Nephron (organoid): ENCODE data around the gene SLC24A4.

Source experiments
- H3K27ac Mint-ChIP-seq, 3 experiments: 2 replicates each; pipeline ENCODE4 v1.8.0; 2020; ENCODE audit warnings: mixed read lengths in 3 of 3, mild to moderate bottlenecking in 2 of 3, moderate library complexity in 1 of 3
- H3K27me3 Mint-ChIP-seq: 2 replicates; pipeline ENCODE4 v1.8.0; 2021; ENCODE audit warnings: low read depth, mild to moderate bottlenecking, moderate library complexity, mixed read lengths
- H3K36me3 Mint-ChIP-seq: 2 replicates; pipeline ENCODE4 v1.8.0; 2020; ENCODE audit warnings: low read depth, mixed read lengths
- H3K4me1 Mint-ChIP-seq: 2 replicates; pipeline ENCODE4 v1.8.0; 2020; ENCODE audit warnings: mixed read lengths
- H3K4me3 Mint-ChIP-seq, 3 experiments: 2 replicates each; pipeline ENCODE4 v1.8.0; 2020; ENCODE audit warnings: mild to moderate bottlenecking in 3 of 3, mixed read lengths in 3 of 3, moderate library complexity in 2 of 3
- H3K9me3 Mint-ChIP-seq: 2 replicates; pipeline ENCODE4 v1.8.0; 2020; ENCODE audit warnings: mixed read lengths
- TF ChIP-seq, protein P1 (sequence below), 3 experiments: fragments of 200-600 bp; sonication (generic); IDR thresholded peaks; one replicate each; pipeline ENCODE4 v1.5.0; 2021; ENCODE audit warnings: antibody characterized with exemption in 3 of 3; ENCODE audit not compliant: unreplicated experiment in 3 of 3

SLC24A4 gene

DNA sequence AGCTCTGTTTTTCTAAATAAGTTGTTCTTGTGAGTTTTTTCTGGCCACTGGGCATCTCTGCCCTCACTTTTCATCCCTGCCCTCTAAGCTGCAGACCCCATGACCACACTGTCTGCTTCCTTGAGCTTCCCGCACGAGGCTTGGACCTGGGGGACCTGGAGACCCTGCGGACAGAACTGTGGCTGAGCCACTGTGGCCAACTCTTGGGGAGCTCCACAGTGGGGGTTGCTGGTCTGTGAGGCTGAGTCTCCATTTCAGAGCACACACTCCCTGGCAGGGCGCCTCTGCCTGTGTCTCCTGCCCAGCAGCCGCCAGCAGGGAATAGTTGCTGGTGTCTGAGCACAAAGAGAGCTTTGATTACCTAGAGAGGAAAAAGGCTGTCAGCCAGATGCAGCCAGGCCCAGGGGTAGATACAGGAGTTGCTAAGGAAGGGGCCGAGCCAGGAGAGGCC lies 177.6 kb downstream of the SLC24A4 start:
- Mint-ChIP-seq H3K9me3 (no peaks in the 10 kb centered on the region), H3K4me1 (peaks cover 24% of the 10 kb centered on the region), H3K36me3 (no peaks in the 10 kb centered on the region), H3K27me3 (peaks cover 7% of the 10 kb centered on the region), H3K27ac (peak overlapping the region in 2 of 3 experiments; percentile 4 to 41), H3K4me3 (no peak overlapping the region)
- TF ChIP-seq, protein P1, sequence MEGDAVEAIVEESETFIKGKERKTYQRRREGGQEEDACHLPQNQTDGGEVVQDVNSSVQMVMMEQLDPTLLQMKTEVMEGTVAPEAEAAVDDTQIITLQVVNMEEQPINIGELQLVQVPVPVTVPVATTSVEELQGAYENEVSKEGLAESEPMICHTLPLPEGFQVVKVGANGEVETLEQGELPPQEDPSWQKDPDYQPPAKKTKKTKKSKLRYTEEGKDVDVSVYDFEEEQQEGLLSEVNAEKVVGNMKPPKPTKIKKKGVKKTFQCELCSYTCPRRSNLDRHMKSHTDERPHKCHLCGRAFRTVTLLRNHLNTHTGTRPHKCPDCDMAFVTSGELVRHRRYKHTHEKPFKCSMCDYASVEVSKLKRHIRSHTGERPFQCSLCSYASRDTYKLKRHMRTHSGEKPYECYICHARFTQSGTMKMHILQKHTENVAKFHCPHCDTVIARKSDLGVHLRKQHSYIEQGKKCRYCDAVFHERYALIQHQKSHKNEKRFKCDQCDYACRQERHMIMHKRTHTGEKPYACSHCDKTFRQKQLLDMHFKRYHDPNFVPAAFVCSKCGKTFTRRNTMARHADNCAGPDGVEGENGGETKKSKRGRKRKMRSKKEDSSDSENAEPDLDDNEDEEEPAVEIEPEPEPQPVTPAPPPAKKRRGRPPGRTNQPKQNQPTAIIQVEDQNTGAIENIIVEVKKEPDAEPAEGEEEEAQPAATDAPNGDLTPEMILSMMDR (IDR thresholded peaks at IDR 0.05; ENCODE audit: unreplicated experiment in 3 of 3): no peak

DNA sequence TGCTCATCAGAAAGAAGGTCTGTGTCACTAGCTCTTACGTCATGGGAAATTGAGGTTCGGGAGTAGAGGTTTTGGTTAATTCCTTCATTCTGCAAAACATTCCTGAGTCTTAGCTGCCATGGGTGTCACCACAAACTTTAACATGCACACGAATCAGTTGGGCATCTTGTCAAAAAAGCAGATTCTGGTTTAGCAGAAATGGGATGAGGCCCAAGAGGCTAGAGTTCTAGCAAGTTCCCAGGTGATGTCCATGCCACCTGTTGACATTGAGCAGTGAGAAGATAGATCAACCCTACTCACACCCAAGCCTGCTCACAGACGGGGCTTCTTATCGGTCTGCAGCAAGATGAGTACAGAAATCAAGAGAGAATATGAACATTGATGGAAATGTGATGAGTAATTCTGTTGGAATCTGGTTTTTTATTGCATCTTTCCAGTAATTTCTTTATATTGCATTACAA lies 179.0 kb downstream of the SLC24A4 start:
- Mint-ChIP-seq H3K36me3 (no peaks in the 10 kb centered on the region), H3K4me3 (no peak overlapping the region), H3K27me3 (peaks cover 9% of the 10 kb centered on the region), H3K9me3 (no peaks in the 10 kb centered on the region), H3K4me1 (peaks cover 24% of the 10 kb centered on the region), H3K27ac (no peak overlapping the region)
- TF ChIP-seq, protein P1 (IDR thresholded peaks at IDR 0.05; ENCODE audit: unreplicated experiment in 3 of 3): no peak

DNA sequence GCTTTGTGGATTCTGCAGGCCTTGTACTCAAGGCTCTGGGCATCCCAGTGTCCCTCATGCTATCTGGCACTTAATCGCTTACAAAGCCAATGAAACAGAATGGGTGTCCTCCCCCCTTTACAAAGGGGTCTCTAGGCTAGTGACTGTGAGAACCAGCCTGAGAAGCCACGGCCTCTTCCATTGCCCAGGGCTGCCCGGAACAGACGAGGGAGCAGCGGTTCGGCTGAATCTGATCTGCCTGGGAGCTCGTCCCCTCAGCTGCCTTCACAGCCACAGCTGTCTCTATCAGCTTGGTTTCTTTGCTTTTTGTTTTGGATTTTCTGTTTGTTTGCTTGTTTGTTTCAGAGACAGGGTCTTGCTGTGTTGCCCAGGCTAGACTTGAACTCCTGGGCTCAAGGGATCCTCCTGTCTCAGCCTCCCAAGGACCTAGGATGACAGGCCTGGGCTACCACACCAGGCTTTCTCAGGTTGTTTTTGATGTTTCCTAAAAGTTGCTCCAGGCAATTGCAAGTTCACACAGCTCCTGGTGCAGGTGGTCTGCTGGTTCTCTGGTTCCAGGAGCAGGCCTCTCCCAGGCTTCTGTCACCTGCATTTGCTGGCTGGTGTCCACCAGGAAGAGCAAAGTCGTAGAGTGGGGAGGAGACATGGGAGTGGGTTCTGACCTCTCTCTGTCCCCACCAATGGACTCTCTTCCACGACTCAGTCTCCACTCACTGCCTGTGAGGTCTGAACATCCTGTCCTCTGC lies 179.7 kb downstream of the SLC24A4 start:
- TF ChIP-seq, protein P1 (IDR thresholded peaks at IDR 0.05; ENCODE audit: unreplicated experiment in 3 of 3): no peak
- H3K27me3 Mint-ChIP-seq: peaks cover 9% of the 10 kb centered on the region
- H3K36me3 Mint-ChIP-seq: no peaks in the 10 kb centered on the region
- H3K27ac Mint-ChIP-seq: no peak overlapping the region
- peaks cover 24% of the 10 kb centered on the region for H3K4me1 Mint-ChIP-seq
- no peak overlapping the region for H3K4me3 Mint-ChIP-seq
- H3K9me3 Mint-ChIP-seq: no peaks in the 10 kb centered on the region

DNA sequence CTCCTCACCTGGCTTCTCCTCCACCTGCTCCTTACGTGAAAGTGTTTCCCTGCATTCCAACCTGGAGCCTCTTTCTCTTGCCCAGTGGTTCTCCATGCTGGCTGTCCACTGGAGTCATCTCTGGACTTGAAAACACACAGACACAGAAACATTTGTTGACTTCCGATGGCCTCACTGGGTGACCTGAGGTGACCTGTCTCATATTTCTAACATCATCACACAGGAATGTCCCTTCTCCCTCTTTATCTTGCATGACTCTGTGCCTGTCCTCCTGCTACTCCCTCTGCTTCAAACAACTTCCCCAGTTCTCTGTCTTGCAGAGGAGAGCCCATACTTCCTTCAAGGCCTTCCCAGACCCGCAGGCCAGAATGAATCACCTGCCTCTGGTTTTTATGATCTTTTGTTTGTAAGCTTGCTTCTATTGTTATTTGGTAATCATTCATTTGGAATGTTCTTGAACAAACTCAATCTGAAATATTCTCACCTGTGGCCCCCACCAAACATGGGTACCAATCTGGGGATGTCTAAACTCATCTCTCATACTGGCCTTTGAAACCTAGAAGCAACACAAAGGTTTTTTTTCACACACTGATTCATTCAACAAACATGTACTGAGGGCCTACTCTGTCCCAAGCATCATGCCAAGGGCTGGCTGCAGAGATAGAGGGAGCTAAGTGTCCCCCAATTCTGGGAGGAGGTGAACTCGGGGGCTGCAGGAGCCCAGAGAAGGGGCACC lies 181.0 kb downstream of the SLC24A4 start:
- H3K9me3 Mint-ChIP-seq: no peaks in the 10 kb centered on the region
- peak overlapping the region in 1 of 3 experiments; percentile 57 for H3K27ac Mint-ChIP-seq
- H3K27me3 Mint-ChIP-seq: peaks cover 9% of the 10 kb centered on the region

DNA sequence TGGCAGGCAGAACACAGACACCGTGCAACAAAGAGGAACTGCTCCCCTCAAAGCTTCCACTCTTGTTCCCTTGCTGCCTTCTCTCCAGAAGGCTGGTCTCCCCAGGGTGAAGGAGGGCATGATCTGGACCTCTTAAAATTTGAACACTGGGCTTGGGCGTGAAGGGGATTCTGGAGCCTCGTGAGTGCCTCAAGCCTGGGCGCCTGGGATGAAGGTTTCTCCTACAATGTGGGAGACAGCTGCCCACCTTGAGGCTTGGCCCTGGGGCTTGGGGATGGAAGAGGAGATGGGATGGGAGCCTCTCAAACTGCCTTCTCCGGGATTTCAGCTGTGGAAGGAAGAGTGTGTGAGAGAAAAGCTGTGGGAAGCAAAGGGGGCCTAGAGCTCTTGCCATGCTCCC lies 182.9 kb downstream of the SLC24A4 start:
- Mint-ChIP-seq H3K4me1 (peaks cover 10% of the 10 kb centered on the region), H3K9me3 (no peaks in the 10 kb centered on the region), H3K27me3 (peaks cover 17% of the 10 kb centered on the region), H3K27ac (no peak overlapping the region), H3K36me3 (no peaks in the 10 kb centered on the region), H3K4me3 (no peak overlapping the region)
- TF ChIP-seq, protein P1 (IDR thresholded peaks at IDR 0.05; ENCODE audit: unreplicated experiment in 3 of 3): no peak

More for the DNA sequence above, 181.0 kb downstream of the SLC24A4 start:
- H3K36me3 Mint-ChIP-seq: no peaks in the 10 kb centered on the region
- TF ChIP-seq, protein P1 (IDR thresholded peaks at IDR 0.05; ENCODE audit: unreplicated experiment in 3 of 3): no peak
- no peak overlapping the region for H3K4me3 Mint-ChIP-seq
- peaks cover 22% of the 10 kb centered on the region for H3K4me1 Mint-ChIP-seq
